ENCODE measurements around the gene GH2. TPM values are rescaled to one million over a fixed set of nuclear protein-coding genes. Genes with fewer than 3 reads are reported as not detected.
"Not testable (repeated sequence)": the region's sequence is repeated elsewhere in the genome, so short reads cannot be mapped to it uniquely, and the experiment has no call there.

The GH2 gene
- total and polyA plus RNA-seq, 12 donors = not detected

- Histone ChIP-seq H3K36me3 (peaks cover 0 to 12% (median 0%) of the 10 kb centered on the region in 9 donors), H3K4me3 (no peak overlapping the region), H3K4me1 (peaks cover 0 to 9% (median 5%) of the 10 kb centered on the region in 9 donors), H3K27me3 (no peaks in the 10 kb centered on the region), H3K27ac (no peak overlapping the region), H3K9me3 (no peaks in the 10 kb centered on the region)
- TF ChIP-seq, protein P1, sequence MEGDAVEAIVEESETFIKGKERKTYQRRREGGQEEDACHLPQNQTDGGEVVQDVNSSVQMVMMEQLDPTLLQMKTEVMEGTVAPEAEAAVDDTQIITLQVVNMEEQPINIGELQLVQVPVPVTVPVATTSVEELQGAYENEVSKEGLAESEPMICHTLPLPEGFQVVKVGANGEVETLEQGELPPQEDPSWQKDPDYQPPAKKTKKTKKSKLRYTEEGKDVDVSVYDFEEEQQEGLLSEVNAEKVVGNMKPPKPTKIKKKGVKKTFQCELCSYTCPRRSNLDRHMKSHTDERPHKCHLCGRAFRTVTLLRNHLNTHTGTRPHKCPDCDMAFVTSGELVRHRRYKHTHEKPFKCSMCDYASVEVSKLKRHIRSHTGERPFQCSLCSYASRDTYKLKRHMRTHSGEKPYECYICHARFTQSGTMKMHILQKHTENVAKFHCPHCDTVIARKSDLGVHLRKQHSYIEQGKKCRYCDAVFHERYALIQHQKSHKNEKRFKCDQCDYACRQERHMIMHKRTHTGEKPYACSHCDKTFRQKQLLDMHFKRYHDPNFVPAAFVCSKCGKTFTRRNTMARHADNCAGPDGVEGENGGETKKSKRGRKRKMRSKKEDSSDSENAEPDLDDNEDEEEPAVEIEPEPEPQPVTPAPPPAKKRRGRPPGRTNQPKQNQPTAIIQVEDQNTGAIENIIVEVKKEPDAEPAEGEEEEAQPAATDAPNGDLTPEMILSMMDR (IDR thresholded peaks at IDR 0.05) = no peak
- no peak for DNase-seq
- intact Hi-C loops (cut with DNase I) = no loop called here
- no peak for ATAC-seq
- WGBS, 2 donors = 84 to 86% methylated on average over 5 of the region's 5 CpGs
Observed at GRCh38 chr17:63925615-63926014, 43.9 kb upstream of the GH2 start.

DNA sequence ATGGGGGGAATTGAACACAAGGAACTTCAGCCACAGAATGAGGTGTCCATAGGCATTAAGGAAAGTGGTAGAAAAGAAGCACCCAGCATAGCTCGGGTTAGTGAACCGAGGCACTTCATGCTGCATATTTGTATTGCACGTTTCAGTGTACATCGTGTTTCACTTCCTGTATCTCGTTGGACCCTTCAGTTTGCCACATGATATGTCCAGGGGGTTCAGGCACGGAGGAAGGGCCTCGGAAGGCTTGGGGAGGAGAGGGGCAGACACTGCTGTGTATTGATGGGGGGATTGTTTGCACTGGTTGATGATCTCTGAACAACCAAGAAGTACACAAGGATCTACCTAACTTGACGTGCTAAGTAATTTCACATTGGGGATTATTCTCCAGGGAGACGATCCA is 40.7 kb upstream of the GH2 start:
- not testable (repeated sequence) for H3K4me3 ChIP-seq, DNase-seq, H3K9me3 ChIP-seq, ATAC-seq, H3K27ac ChIP-seq, H3K36me3 ChIP-seq, H3K27me3 ChIP-seq
- H3K4me1 ChIP-seq = peaks cover 0 to 10% (median 0%) of the 10 kb centered on the region in 9 donors
- 78 to 81% methylated on average over 9 of the region's 9 CpGs for WGBS, 2 donors
- intact Hi-C loops (cut with DNase I) = loop anchor here in 1 of 10 donors (5.0 kb wide), 1 partner anchor 210 kb away; the partner anchor contains the start of gene ERN1

- not testable (repeated sequence) for H3K27ac ChIP-seq, H3K9me3 ChIP-seq, DNase-seq, H3K27me3 ChIP-seq, H3K4me3 ChIP-seq, ATAC-seq, H3K36me3 ChIP-seq
- peaks cover 0 to 10% (median 0%) of the 10 kb centered on the region in 9 donors for H3K4me1 ChIP-seq
- intact Hi-C loops (cut with DNase I) = loop anchor here in 1 of 10 donors (5.0 kb wide), 1 partner anchor 212 kb away; the partner anchor contains the start of gene ERN1
- WGBS, 2 donors = 92 to 96% methylated on average over 5 of the region's 5 CpGs
Observed at GRCh38 chr17:63920779-63921178, 39.0 kb upstream of the GH2 start.

- H3K27me3 ChIP-seq, DNase-seq, H3K36me3 ChIP-seq, H3K9me3 ChIP-seq, H3K4me3 ChIP-seq, H3K27ac ChIP-seq, ATAC-seq: not testable (repeated sequence)
- 89% methylated on average over 6 of the region's 6 CpGs for WGBS, 2 donors
- H3K4me1 ChIP-seq = peaks cover 0 to 10% (median 0%) of the 10 kb centered on the region in 9 donors
- intact Hi-C loops (cut with DNase I) = loop anchor here in 1 of 10 donors (5.0 kb wide), 1 partner anchor 212 kb away; the partner anchor contains the start of gene ERN1
Observed at GRCh38 chr17:63920050-63920449, 38.3 kb upstream of the GH2 start.

- peak in 1 of 2 donors; percentile 51 for DNase-seq
- peak; percentile 81 to 91 (median 87) for ATAC-seq
- no peaks in the 10 kb centered on the region for H3K36me3 ChIP-seq
- H3K27me3 ChIP-seq = peaks cover 0 to 6% (median 0%) of the 10 kb centered on the region in 7 donors
- 39 to 40% methylated on average over 8 of the region's 8 CpGs for WGBS, 2 donors
- intact Hi-C loops (cut with DNase I) = loop anchor here (1.0 to 10.0 kb wide), 16 partner anchors 27 to 365 kb away; partner anchors contain the start of genes ERN1 (in 5 of the 10) and ICAM2 (in 1 of the 10)
- H3K4me3 ChIP-seq = no peak overlapping the region
- H3K9me3 ChIP-seq = no peaks in the 10 kb centered on the region
- peaks cover 0 to 10% (median 0%) of the 10 kb centered on the region in 9 donors for H3K4me1 ChIP-seq
- TF ChIP-seq, protein P1 (IDR thresholded peaks at IDR 0.05) = peak; percentile 88 to 97 (median 92)
- no peak overlapping the region for H3K27ac ChIP-seq
Observed at GRCh38 chr17:63919311-63919723, 37.6 kb upstream of the GH2 start.

- H3K4me1 ChIP-seq = peaks cover 0 to 10% (median 0%) of the 10 kb centered on the region in 9 donors
- WGBS, 2 donors = 40 to 56% methylated on average over 10 of the region's 10 CpGs
- H3K9me3 ChIP-seq, H3K36me3 ChIP-seq, DNase-seq, H3K27ac ChIP-seq, ATAC-seq, H3K4me3 ChIP-seq, H3K27me3 ChIP-seq: not testable (repeated sequence)
- intact Hi-C loops (cut with DNase I) = loop anchor here (1.0 to 10.0 kb wide), 16 partner anchors 28 to 366 kb away; partner anchors contain the start of genes ERN1 (in 5 of the 10) and ICAM2 (in 1 of the 10)
Observed at GRCh38 chr17:63918789-63919305, 37.1 kb upstream of the GH2 start, which contains the start of gene GH1. Gene GH1, minus strand, starts transcription at chr17:63918839. Its CDS starts 63 bp downstream, at chr17:63918776.

Measured in heart right ventricle (tissue), 16 donors.